K562 (cell line): ENCODE measurements around the gene FEM1B. TPM values are rescaled to one million over a fixed set of nuclear protein-coding genes. Genes with fewer than 3 reads are reported as not detected.
A peak's percentile ranks its signal among the peaks of the same experiment; 100 is the strongest.

Experiments
- DACH1 ChIP-seq: fragments of 450-650 bp; IDR thresholded peaks from 2 replicates; pipeline ENCODE4 v1.6.1; 2018; ENCODE audit not compliant: partially characterized antibody
- ELF4 ChIP-seq: fragments of 450-650 bp; formaldehyde crosslinking; IDR thresholded peaks from 2 replicates; pipeline ENCODE4 v1.4.0; 2022; ENCODE audit warnings: missing genetic modification characterization
- FOXM1 ChIP-seq, 2 experiments: fragments of 450-650 bp in 1 of 2; sonication (generic) in 1 of 2; formaldehyde crosslinking in 1 of 2; IDR thresholded peaks; 2 replicates each; pipeline versions ENCODE4 v1.6.1 to v1.9.0; 2017 to 2022; ENCODE audit warnings: low read depth in 2 of 2, mild to moderate bottlenecking in 2 of 2, missing genetic modification reagents in 1 of 2, moderate library complexity in 1 of 2
- PHF20 ChIP-seq: fragments of 450-650 bp; IDR thresholded peaks from 2 replicates; pipeline ENCODE4 v1.6.1; 2018; ENCODE audit not compliant: partially characterized antibody
- TAL1 ChIP-seq: fragments of 450-650 bp; IDR thresholded peaks from 2 replicates; pipeline ENCODE4 v1.6.1; 2016; ENCODE audit warnings: mild to moderate bottlenecking
- polyA plus RNA-seq, 8 experiments: library from polyadenylated mRNA; depleted of rRNA in 4 of 8; stranded (reverse) in 5 of 8; unstranded in 3 of 8; fragments of >200 nt; fragmentation: Nextera tagmentation in 2 of 8; fragmentation: Illumina TruSeq in 1 of 8; extraction: Ambion mirVana in 2 of 8; extraction: Trizol in 1 of 8; gene quantifications; 2 replicates each; pipeline versions ENCODE4 v1.2.1 to v1.2.3, GENCODE V29; 2011 to 2014; ENCODE audit warnings: inconsistent platforms in 1 of 8, missing spikeins in 1 of 8
- total RNA-seq, 7 experiments: library from RNA; depleted of rRNA in 6 of 7; stranded (reverse); fragments of >200 nt in 6 of 7; fragmentation: Illumina TruSeq in 2 of 7; extraction: Trizol in 2 of 7; gene quantifications; 2 replicates each; pipeline versions ENCODE4 v1.2.1 to v1.2.3, GENCODE V29; 2011 to 2021; ENCODE audit warnings: low replicate concordance in 1 of 7
- TF ChIP-seq, protein P1 (sequence below): sonication (generic); formaldehyde crosslinking; IDR thresholded peaks from 2 replicates; pipeline ENCODE4 v1.8.0; 2023; ENCODE audit warnings: missing genetic modification reagents, mild to moderate bottlenecking, borderline replicate concordance
- TF ChIP-seq, protein P2 (sequence below): sonication (generic); formaldehyde crosslinking; IDR thresholded peaks from 2 replicates; pipeline ENCODE4 v1.8.0; 2022; ENCODE audit warnings: missing genetic modification reagents, mild to moderate bottlenecking, moderate library complexity, borderline replicate concordance
- TF ChIP-seq, protein P3 (sequence below): fragments of 250-450 bp; sonication (Bioruptor Pico); IDR thresholded peaks from 2 replicates; pipeline ENCODE4 v1.8.0; 2022; ENCODE audit warnings: inconsistent platforms, mild to moderate bottlenecking, moderate library complexity, borderline replicate concordance
- TF ChIP-seq, protein P4 (sequence below), 2 experiments: fragments of 450-650 bp in 1 of 2; sonication (generic) in 1 of 2; formaldehyde crosslinking in 1 of 2; IDR thresholded peaks in 1 of 2; conservative IDR thresholded peaks in 1 of 2; 2 replicates each; pipeline versions ENCODE4 v1.6.1 to v1.8.1; 2016 to 2023; ENCODE audit warnings: mild to moderate bottlenecking in 2 of 2, moderate library complexity in 2 of 2, inconsistent platforms in 1 of 2, missing genetic modification reagents in 1 of 2
- TF ChIP-seq, protein P5 (sequence below): fragments of 450-650 bp; IDR thresholded peaks from 2 replicates; pipeline ENCODE4 v1.6.1; 2016; ENCODE audit warnings: low read depth, mild to moderate bottlenecking, moderate library complexity
- TF ChIP-seq, protein P6 (sequence below): fragments of 450-650 bp; IDR thresholded peaks from 2 replicates; pipeline ENCODE4 v1.6.1; 2018; ENCODE audit not compliant: partially characterized antibody

FEM1B gene
- total and polyA plus RNA-seq, 9 of the 15 experiments (the other 6 are each of a cell fraction or from before 2014, with no cell fraction given), result 5.9 to 61.6 (median 20.1) TPM

DNA sequence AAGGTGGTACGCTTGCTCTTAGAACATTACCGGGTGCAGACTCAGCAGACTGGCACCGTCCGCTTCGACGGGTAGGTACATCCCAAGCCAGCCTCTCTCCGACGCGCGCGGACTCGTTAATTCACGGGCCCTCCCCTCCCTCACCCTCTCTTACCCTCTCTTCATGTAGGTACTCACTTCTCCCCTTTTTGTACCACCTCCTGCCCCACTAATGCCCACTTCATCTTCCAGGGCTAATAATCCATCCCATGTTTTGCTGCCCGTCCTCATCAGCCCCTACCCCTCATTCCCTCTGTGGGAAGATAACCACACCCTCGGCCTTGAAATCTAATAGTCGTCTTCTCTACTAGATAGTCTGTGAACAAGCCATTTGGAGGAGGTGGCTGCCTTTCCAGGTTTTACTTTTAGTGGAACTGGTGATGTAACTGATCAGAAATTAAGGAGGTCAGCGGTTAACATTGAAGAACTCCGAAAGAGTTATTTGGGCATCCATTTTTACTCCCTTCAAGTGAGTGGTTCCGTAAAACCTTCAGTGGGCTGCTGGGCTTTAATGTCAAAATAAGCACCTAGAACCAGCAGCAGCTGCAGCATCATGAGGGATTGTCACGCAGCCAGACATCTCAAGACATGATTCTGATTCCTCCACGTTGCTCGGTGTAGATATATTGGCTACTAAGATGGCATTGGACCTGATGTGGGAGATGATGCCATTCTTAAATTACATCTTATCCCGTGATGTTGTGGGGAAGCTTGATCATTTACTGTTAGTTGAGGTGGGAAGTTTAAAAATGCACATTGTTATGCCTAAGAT lies 1.3 kb downstream of the FEM1B start (continued):
- TF ChIP-seq, protein P1, sequence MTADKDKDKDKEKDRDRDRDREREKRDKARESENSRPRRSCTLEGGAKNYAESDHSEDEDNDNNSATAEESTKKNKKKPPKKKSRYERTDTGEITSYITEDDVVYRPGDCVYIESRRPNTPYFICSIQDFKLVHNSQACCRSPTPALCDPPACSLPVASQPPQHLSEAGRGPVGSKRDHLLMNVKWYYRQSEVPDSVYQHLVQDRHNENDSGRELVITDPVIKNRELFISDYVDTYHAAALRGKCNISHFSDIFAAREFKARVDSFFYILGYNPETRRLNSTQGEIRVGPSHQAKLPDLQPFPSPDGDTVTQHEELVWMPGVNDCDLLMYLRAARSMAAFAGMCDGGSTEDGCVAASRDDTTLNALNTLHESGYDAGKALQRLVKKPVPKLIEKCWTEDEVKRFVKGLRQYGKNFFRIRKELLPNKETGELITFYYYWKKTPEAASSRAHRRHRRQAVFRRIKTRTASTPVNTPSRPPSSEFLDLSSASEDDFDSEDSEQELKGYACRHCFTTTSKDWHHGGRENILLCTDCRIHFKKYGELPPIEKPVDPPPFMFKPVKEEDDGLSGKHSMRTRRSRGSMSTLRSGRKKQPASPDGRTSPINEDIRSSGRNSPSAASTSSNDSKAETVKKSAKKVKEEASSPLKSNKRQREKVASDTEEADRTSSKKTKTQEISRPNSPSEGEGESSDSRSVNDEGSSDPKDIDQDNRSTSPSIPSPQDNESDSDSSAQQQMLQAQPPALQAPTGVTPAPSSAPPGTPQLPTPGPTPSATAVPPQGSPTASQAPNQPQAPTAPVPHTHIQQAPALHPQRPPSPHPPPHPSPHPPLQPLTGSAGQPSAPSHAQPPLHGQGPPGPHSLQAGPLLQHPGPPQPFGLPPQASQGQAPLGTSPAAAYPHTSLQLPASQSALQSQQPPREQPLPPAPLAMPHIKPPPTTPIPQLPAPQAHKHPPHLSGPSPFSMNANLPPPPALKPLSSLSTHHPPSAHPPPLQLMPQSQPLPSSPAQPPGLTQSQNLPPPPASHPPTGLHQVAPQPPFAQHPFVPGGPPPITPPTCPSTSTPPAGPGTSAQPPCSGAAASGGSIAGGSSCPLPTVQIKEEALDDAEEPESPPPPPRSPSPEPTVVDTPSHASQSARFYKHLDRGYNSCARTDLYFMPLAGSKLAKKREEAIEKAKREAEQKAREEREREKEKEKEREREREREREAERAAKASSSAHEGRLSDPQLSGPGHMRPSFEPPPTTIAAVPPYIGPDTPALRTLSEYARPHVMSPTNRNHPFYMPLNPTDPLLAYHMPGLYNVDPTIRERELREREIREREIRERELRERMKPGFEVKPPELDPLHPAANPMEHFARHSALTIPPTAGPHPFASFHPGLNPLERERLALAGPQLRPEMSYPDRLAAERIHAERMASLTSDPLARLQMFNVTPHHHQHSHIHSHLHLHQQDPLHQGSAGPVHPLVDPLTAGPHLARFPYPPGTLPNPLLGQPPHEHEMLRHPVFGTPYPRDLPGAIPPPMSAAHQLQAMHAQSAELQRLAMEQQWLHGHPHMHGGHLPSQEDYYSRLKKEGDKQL, result 0 out of 2 replicates have a peak, but pooled peaks have one; percentile 33
- no peak for TF ChIP-seq PHF20
- TF ChIP-seq, protein P2, sequence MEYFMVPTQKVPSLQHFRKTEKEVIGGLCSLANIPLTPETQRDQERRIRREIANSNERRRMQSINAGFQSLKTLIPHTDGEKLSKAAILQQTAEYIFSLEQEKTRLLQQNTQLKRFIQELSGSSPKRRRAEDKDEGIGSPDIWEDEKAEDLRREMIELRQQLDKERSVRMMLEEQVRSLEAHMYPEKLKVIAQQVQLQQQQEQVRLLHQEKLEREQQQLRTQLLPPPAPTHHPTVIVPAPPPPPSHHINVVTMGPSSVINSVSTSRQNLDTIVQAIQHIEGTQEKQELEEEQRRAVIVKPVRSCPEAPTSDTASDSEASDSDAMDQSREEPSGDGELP (CRISPR knock-in tag), result peak; percentile 9; the same call in 1 of the 2 replicates
- peak; percentile 12 for TF ChIP-seq DACH1
- TF ChIP-seq, protein P3, sequence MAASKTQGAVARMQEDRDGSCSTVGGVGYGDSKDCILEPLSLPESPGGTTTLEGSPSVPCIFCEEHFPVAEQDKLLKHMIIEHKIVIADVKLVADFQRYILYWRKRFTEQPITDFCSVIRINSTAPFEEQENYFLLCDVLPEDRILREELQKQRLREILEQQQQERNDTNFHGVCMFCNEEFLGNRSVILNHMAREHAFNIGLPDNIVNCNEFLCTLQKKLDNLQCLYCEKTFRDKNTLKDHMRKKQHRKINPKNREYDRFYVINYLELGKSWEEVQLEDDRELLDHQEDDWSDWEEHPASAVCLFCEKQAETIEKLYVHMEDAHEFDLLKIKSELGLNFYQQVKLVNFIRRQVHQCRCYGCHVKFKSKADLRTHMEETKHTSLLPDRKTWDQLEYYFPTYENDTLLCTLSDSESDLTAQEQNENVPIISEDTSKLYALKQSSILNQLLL (CRISPR knock-in tag), result no peak
- TF ChIP-seq FOXM1 (IDR thresholded peaks at IDR 0.05; ENCODE audit: low read depth), result no peak
- no peak for TF ChIP-seq FOXM1 (CRISPR knock-in tag; IDR thresholded peaks at IDR 0.05; ENCODE audit: low read depth)
- TF ChIP-seq, protein P4, sequence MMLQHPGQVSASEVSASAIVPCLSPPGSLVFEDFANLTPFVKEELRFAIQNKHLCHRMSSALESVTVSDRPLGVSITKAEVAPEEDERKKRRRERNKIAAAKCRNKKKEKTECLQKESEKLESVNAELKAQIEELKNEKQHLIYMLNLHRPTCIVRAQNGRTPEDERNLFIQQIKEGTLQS (IDR thresholded peaks at IDR 0.05), result peak; percentile 66
- TF ChIP-seq, protein P4 (CRISPR knock-in tag; conservative IDR thresholded peaks at IDR 0.05), result no peak
- TF ChIP-seq TAL1, result 0 out of 2 replicates have a peak, but pooled peaks have one; percentile 5
- TF ChIP-seq, protein P5, sequence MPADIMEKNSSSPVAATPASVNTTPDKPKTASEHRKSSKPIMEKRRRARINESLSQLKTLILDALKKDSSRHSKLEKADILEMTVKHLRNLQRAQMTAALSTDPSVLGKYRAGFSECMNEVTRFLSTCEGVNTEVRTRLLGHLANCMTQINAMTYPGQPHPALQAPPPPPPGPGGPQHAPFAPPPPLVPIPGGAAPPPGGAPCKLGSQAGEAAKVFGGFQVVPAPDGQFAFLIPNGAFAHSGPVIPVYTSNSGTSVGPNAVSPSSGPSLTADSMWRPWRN, result no peak
- TF ChIP-seq, protein P6, sequence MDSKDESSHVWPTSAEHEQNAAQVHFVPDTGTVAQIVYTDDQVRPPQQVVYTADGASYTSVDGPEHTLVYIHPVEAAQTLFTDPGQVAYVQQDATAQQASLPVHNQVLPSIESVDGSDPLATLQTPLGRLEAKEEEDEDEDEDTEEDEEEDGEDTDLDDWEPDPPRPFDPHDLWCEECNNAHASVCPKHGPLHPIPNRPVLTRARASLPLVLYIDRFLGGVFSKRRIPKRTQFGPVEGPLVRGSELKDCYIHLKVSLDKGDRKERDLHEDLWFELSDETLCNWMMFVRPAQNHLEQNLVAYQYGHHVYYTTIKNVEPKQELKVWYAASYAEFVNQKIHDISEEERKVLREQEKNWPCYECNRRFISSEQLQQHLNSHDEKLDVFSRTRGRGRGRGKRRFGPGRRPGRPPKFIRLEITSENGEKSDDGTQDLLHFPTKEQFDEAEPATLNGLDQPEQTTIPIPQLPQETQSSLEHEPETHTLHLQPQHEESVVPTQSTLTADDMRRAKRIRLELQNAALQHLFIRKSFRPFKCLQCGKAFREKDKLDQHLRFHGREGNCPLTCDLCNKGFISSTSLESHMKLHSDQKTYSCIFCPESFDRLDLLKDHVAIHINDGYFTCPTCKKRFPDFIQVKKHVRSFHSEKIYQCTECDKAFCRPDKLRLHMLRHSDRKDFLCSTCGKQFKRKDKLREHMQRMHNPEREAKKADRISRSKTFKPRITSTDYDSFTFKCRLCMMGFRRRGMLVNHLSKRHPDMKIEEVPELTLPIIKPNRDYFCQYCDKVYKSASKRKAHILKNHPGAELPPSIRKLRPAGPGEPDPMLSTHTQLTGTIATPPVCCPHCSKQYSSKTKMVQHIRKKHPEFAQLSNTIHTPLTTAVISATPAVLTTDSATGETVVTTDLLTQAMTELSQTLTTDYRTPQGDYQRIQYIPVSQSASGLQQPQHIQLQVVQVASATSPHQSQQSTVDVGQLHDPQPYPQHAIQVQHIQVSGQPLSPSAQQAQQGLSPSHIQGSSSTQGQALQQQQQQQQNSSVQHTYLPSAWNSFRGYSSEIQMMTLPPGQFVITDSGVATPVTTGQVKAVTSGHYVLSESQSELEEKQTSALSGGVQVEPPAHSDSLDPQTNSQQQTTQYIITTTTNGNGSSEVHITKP, result no peak
- 0 out of 2 replicates have a peak, but pooled peaks have one; percentile 44 for TF ChIP-seq ELF4 (CRISPR knock-in tag)
